SW 1271 (cell line): ENCODE measurements around the gene TIPARP.
"Not testable (repeated sequence)": the region's sequence is repeated elsewhere in the genome, so short reads cannot be mapped to it uniquely, and the experiment has no call there.

ENCODE experiments used
- DNase-seq, 2 experiments: peaks; one replicate each; lab custom pipeline; 2025; lab: John Stamatoyannopoulos, UW

TIPARP gene

DNA sequence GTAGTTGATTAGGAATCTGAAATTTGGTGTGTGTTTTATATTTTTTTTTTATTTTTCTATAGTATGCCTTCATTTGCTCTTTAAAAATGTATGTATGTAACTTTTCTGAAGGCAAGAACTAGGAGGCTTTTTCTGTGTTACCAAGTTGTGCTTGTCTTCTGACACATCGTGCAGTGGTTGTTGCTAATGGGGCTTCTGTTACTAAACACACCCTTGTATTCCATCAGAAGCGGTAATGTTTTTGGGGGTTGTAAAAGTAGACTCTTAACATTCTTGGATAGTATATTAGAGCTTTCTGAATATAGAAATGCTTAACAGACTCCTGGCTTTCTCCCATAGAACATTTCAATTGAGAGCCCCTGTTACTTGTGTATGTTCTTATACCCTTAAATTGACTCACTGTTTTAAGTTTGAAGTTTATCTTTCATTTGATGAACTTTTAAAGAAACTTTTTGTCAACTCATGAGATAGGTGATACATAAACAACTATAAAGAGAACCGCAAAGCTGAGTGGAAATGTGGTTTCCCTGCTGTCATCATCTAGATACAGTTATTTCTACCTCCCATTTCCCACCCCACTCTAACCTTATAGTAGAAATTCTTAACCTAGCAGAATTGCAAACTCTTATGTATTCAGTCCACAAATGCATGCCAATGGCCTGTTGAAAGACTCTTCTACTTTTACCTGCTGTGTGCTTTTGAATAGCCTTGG, 2.5 kb downstream of the TIPARP start:
- no peak for DNase-seq

DNA sequence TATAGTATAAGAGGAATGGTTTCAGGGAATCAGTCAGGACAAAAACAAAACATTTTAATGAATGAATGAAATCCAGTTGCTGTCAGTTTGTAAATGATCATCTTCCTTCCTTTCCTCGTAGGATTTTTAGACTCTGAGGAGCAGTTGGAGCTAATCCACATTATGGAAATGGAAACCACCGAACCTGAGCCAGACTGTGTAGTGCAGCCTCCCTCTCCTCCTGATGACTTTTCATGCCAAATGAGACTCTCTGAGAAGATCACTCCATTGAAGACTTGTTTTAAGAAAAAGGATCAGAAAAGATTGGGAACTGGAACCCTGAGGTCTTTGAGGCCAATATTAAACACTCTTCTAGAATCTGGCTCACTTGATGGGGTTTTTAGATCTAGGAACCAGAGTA, 3.1 kb downstream of the TIPARP start:
- DNase-seq, result no peak

DNA sequence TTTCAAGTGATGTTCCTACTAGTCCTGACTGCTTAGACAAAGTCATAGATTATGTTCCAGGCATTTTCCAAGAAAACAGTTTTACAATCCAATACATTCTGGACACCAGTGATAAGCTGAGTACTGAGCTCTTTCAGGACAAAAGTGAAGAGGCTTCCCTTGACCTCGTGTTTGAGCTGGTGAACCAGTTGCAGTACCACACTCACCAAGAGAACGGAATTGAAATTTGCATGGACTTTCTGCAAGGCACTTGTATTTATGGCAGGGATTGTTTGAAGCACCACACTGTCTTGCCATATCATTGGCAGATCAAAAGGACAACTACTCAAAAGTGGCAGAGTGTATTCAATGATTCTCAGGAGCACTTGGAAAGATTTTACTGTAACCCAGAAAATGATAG, 3.8 kb downstream of the TIPARP start:
- no peak for DNase-seq

DNA sequence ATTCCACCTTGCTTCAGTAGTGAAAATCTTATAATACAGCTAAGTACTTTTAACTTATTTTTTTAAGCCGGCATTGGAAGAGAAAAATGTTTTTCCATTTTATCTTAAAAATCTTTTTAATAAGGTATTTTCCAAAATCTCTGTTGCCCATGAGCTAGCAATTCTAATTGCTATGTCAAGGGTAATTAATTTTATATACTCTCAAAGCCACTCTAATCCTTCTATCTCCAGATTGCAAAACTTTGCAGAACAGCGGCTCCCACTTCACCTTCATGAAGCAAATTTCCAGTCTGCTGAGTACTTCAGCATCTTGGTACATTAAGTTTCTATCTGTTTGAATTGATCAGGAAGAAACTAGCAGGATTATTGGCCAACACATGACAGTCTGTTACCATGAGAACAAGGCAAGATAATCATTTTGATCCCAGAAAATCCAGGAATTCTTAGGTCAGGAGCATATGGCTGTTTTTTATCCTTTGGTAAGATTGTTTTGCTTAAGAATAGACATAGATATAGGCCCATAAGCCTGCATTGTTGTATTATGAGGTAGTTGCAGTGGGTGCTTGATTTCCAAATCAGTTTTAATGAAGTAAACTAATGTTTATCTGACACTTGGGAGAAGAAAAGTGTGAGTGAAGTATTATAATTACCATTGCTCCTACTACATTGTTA, 6.0 kb downstream of the TIPARP start:
- DNase-seq, result no peak

DNA sequence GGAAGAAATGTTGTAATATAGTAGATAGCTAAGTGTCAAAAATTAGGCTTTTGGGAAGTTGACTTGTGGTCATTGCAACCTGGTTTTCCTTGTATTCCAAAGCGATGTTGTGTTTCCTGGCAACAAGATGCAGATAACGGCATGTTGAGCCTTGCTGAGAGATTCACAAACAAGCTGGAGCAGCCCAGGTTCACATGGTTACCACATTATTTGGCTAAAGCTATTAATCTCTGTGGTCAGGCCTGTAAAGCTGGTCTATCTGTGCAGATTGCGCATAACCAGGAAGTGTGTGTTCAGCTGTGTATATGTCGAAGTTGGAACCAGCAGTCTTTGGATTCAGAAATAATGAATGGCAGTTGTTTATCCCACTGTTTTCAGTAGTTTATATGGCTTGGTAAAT, 6.6 kb downstream of the TIPARP start:
- DNase-seq, result peak; percentile 49 to 81

DNA sequence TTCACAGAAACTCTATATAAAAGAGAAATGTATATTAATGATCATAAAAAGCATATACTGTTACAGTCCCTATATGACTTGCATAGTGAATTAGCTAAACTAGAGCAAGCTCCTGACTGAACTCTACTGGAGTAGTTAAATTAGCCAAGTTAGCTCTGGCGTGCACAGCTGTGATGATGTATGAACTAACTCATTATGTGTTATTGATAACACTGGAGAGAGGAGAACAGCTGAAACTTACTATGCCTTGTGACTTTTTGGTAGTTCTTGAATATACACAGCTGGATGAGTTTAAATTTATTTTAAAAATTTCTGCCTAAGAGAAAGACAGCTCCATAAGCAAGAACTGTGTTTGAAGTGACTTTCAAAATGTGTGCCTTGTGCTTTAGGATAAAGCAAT, 8.1 kb downstream of the TIPARP start:
- DNase-seq, result no peak

DNA sequence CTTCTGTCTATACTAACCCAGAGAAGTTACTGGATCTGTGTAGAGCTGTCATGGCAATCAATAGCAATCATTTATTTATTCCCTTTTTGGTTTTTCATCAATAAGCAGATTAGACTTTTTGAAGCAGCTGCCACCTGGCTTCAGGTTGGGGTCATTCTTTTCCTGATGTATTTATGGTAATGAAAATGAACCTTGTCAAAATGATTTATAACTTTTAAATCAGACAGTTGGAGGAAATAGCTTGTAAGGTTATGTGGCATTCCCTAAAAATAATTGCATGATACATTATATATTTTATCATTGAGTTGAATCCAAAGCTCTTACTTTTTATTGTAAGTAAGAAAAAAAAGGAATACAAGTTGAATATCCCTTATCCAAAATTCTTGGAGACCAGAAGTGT, 8.6 kb downstream of the TIPARP start:
- no peak for DNase-seq

DNA sequence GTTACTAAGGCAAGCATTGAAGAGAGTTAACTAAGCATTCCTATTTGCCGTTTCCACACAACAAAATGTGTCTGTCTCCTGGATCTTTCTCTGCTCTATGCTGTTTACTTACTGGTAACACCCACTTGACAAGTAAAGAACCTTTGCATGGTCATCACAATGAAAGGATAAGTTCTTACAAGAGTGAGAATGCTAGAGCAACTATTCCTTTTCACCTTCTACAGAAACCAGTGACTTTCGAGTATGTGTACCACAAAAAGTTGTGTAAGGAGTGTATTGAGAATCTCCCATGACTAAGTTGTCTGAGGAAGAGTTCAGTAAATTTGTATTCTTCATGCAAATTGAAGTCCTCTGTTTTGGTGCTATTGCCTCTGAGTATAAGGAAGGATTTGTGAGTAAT, 10.8 kb downstream of the TIPARP start:
- DNase-seq, result peak in 1 of 2 experiments; percentile 69

DNA sequence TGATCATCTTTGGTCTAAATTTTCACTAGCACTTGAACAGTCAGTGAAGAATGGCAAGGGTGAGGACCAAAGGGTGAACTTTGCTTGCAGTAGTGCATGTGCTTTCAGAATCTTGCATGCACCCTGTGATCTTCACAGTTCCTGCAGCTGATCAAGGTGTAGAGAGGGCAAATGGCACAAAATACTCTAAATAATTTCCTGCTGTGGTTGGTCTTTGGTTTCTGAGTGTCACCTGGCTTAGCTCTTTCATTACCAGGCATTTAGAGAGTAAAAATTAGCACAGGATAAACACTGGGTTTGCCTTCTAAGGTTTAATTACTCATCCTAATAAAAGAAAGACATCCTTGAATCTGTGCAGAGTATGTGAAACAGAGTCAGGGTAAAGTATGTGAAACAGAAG, 11.4 kb downstream of the TIPARP start:
- DNase-seq, result no peak

DNA sequence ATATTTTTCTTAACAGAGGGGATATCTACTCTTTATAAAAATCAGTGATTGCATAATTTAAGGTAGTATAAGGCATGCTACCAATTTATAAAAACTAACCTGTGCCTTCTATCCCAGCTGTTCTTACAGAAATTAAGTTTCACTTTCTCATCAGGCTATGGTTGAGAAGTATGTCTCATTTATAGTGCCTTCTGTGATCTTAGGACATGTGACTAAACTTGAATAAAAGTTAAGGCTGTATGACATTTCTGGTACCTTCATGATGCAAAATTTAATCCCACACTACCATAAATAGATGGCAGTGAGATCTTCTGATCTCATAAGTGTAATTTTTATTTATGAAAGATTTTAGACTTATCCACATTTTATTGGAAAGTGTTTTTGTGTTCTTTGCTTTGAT, 12.6 kb downstream of the TIPARP start:
- DNase-seq, result peak in 1 of 2 experiments; percentile 38

DNA sequence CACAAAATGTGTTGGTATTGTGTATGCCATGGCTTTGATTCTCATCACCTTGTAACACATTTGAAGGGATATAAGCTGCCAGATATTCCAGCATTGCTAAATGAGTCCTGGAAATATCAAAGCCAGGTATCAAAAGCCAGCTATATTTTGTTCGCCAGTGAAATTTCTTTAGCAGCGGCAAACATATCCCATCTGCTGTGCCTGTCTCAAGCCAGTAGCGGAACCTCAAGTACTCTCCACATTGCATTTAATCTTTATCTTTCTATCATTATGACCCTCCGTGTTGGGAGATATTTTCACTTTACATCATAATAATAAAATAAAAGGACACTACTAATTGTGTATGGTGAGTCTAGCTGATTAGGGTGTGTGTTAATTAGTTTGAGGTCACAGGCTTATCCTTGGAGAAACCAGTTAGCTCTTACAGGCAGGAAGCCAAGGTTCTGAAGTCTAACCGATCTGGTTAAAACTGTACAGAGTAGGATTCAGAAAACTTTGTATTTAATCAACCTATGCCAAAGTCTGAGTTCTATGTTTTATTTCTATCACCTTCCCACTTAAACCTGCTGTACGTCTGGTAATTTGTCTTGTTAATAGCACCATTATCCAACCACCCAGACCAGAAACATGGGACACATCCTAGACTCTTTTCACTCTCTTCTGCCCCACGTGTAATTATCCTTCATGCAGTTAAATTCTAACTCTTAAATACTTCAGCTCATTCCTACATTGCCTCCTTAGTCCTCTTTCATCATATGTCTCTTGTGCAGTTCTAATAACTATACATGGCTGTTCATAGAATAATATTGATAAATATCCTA, 14.5 kb downstream of the TIPARP start:
- no peak for DNase-seq

DNA sequence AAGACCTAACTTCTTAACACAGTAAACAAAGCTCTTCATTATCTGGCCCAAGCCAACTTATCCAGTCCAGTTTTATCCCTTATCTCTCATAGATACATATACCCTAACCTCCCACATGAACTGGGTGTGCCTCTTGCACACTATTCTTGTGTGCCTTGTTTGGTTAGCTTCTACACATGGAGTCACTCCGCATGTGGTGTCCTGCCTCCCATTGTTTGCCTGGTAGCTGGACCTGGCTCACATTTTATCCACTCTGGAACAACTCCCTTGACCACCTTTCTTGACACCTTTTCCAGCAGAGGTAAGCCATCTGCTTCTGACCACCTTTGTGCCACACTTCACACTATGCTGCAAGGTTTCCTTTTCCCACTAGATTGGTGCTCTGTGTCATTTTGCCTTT, 15.2 kb downstream of the TIPARP start:
- no peak for DNase-seq

DNA sequence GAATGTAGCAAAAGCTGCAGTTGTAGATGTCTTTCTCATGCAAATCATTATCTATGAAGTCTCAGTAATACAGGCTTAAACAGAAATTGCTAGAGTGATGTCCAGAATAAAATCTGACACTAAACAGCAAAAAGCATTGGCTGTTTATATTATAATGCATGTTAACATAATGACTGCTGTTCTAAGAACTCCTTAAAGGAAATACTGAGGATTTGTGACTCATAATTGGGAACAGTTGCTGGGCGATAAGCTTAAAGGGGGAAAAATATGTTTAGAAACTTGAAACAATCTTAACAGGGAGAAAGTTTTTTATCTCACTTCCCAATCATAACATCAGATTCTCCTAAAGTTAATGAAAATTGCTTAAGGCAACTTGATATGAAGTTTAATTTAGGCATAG, 17.5 kb downstream of the TIPARP start:
- DNase-seq, result peak in 1 of 2 experiments; percentile 68

DNA sequence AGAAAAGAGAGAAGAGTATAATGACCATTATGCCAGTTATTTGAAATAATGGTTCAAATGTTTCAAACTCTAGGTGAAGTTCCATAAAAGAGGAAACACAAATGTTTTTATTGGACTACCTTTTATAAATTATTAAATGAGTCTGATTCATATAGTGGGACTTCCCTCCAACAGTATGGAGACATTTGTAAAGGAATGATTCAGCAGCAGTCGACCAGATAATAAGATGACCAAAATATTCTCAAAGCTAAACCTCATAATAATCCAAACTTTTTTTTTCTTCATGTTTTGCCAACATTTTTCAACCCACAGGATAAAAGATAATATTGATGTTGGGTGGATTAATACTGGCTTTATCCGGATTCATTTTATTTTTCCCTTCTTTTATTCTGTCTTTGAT, 18.8 kb downstream of the TIPARP start:
- DNase-seq, result peak in 1 of 2 experiments; percentile 31

DNA sequence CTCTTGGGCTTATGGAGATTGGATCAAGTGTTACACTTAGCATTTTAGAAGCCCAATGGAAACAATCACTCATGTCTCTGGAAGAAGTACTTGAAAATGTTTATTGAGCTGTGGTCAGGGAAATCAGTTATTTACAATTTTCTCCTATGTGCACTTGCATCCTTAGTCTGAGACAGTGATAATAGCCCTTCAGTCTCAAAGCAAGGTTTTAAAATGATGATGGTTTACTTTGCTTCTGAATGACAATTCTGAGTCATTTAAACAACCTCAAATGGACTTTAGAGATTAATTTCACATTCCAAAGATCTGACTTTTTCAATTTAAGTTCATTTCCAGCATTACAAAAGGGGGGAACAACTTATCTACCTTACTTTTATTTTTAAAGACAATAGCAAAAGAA, 20.1 kb downstream of the TIPARP start:
- no peak for DNase-seq

DNA sequence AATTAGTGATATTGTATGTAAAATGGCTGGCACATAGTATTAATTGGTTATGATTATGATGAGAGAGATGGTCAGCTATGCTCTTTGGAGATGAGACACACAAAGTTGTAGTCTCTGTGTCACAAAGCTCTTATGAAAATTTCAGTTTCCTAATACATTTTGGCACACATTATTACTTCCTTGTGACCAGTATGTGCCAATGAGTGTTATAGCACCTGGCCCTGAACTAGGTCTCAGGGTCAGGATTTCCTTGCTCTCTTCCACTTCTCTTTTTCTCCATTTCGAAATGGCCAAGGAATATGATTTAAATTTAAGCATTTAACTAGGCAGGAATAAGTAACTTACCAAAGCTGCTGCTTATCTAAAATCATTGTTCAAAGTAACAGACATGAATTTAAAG, 28.0 kb downstream of the TIPARP start:
- DNase-seq, result no peak

DNA sequence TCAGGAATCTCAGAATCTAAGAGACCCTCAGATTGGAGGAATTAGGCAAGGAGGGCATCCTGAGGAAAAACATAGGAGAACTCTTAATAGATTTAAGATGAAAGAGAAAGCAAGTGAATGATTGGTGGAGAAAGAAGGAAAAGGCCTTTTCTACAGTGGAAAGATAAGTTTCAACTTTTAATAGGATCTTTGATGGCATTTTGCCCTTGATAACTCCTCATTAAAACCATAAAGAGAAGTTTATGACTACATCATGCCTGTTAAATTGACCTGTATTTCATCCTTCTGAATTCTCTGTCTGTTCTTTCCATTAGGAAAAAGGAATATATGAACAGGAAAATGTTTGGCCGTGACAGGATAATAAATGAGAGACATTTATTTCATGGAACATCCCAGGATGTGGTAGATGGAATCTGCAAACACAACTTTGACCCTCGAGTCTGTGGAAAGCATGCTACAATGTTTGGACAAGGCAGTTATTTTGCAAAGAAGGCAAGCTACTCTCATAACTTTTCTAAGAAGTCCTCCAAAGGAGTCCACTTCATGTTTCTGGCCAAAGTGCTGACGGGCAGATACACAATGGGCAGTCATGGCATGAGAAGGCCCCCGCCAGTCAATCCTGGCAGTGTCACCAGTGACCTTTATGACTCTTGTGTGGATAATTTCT, 30.1 kb downstream of the TIPARP start:
- DNase-seq, result no peak

DNA sequence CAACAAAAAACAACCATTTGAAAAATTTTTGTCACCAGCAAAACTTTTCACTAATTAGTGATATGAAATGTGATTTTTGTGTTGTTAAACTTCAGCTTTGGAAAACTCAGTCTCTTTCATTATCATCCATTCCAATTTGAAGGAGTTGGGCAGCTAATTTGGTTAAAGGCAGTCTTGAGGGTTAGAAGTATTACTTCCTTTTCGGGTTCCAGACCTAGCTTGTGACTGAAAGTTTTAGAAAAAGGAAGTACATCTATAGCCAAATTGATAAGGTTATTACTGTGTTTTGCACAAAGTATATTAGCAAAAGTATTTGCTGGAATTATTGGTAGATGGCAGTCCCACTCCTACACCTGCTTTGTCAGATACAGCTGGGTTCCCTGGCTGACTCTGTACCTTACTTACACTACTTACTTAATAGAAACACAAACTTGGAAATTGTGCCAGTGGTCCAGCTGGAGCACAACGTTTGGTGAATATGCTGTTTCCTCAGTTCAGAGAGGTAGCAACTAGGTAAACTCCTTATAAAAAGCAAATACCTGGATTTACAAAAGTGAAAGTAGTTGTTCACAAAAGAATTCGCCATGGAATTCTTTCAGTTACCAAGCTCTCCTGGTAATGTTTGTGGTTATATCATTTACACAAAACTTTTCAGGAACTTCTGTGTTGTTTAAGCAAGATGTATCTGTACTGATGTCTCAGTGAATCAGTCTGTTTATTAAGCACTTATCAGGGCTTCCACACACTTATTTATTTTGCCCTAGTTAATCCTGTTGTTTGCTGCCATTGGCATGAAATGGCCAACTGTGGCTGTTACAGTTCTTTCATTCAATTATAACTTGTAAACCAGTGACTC, 31.6 kb downstream of the TIPARP start:
- DNase-seq, result no peak

DNA sequence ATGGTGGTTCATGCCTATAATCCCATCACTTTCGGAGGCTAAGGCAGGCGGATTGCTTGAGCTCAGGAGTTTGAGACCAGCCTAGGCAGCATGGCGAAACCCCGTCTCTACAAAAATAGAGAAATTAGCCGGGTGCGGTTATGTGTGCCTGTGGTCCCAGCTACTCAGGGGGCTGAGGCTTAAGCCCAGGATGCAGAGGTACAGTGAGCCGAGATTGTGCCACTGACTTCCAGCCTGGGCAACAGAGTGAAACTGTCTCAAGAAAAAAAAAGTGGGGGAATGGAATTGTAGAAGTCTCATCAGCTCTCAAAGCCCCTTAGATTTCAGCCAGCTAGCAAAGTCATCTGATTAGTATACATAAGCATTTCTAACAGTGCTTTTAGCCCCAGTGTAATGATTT, 33.2 kb downstream of the TIPARP start:
- no peak for DNase-seq

DNA sequence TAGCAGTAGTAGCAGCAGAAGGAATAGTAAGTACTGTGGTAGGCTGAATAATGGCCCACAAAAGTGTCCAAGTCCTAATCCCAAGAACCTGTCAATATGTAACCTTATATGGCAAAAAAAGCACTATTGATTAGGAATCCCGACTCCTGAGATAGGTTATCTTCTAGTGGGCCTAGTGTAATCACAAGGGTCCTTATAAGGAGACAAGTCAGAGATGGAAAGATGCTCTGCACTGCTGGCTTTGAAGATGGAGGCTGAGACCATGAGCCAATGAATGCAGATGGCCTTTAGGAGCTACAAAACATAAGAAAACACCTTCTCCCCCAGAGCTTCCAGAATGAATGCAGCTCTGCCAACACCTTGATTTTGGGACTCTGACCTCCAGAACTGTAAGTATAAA, 36.0 kb downstream of the TIPARP start:
- no peak for DNase-seq

DNA sequence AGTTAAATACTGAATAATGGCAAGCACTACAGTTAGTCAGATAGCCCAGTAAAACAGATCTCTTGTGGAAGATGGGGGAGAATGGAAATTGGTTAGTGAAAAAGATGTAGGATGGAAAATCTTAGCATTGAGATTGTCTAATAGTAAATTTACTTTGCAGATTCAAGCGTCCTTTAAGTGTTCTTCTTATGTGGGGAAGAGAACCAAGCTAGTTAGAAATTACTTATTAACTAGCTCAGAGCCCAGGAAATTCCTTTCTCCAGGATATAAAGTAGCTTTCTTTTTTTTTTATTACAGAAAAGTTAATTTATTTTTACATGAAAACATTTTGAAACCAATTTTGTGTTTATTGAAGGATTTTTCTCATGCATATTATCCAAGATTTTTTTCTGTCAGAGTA, 36.7 kb downstream of the TIPARP start:
- DNase-seq, result no peak

DNA sequence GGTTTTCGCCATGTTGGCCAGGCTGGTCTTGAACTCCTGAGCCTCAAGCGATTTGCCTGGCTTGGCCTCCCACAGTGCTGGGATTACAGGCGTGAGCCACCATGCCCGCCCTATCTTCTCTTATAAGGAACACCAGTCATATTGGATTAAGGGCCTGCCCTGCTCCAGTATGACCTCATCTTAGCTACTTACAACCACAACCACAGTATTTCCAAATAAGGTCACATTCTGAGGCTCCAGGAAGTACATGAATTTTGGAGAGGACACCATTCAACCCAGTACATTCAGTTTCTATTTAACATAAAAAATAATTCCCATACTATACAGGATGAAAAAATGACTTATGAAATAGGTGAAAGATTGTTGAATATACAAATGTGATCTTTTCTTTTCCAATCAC, 37.6 kb downstream of the TIPARP start:
- DNase-seq, result not testable (repeated sequence)
